ENCODE data around the gene MSGN1.

Gene MSGN1

GRCh38 chr2:17847236-17847635, 31.0 kb downstream of the MSGN1 start:
- no peak for DNase-seq (ENCODE audit: low read depth)

GRCh38 chr2:17849275-17849674, 33.0 kb downstream of the MSGN1 start:
- no peak for DNase-seq (ENCODE audit: low read depth)

- DNase-seq (ENCODE audit: low read depth), result no peak
These were observed 33.9 kb downstream of the MSGN1 start for GRCh38 chr2:17850151-17850550.

GRCh38 chr2:17851731-17852585, 35.7 kb downstream of the MSGN1 start:
- peak; percentile 67 for DNase-seq (ENCODE audit: low read depth)

- DNase-seq (ENCODE audit: low read depth), result no peak
These were observed 37.5 kb downstream of the MSGN1 start for GRCh38 chr2:17853799-17854198.

GRCh38 chr2:17857021-17857420, 40.8 kb downstream of the MSGN1 start:
- DNase-seq (ENCODE audit: low read depth), result peak; percentile 45

GRCh38 chr2:17858064-17858463, 41.8 kb downstream of the MSGN1 start:
- no peak for DNase-seq (ENCODE audit: low read depth)

- no peak for DNase-seq (ENCODE audit: low read depth)
These were observed 47.3 kb downstream of the MSGN1 start for GRCh38 chr2:17863539-17863938.

- DNase-seq (ENCODE audit: low read depth), result no peak
These were observed 48.4 kb downstream of the MSGN1 start for GRCh38 chr2:17864676-17865075.

- DNase-seq (ENCODE audit: low read depth), result peak; percentile 42
These were observed 50.9 kb downstream of the MSGN1 start for GRCh38 chr2:17867133-17867532.
